SKM-1 treated with dmso at 0.1 percent for 144 hours (cell line): ENCODE data around the gene CDHR1.
A peak's percentile ranks its signal among the peaks of the same experiment; 100 is the strongest.

Source experiments
- DNase-seq: peaks from one replicate; lab custom pipeline; 2025; ENCODE audit not compliant: unreplicated experiment; lab: John Stamatoyannopoulos, UW

CDHR1 gene

DNA sequence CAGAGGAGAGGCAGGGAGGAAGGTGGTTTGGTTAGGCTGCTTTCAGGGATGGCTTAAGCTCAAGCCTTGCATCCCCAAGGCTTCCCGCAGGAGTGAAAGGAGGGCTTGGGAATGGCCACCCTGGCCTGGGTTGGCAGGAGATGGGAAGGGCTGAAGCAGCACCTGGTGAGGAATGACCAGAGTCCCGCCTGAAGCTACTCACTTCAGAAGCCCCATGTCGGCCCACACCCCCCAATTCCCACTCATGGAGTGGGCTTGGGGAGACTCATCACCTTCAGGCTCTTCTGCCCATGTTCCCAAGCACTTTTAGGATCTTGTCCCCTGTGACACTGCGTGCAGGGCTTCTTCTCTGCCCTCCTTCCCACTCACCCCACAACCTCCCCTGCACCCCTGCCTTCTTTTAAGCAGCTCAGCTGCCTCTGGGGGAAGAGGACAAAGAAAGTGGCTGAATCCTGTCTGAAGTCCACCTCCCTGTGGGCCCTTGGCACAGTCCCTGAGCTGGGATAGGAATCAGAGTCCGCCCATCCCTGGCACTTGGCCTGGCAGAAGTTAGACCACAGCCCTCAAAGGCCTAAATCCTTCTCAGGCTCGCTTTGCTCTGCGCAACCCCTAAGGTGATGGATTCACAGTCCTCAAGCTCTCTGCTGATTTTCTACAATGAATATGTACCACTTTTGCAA is 67.0 kb downstream of the CDHR1 start:
- DNase-seq = no peak

DNA sequence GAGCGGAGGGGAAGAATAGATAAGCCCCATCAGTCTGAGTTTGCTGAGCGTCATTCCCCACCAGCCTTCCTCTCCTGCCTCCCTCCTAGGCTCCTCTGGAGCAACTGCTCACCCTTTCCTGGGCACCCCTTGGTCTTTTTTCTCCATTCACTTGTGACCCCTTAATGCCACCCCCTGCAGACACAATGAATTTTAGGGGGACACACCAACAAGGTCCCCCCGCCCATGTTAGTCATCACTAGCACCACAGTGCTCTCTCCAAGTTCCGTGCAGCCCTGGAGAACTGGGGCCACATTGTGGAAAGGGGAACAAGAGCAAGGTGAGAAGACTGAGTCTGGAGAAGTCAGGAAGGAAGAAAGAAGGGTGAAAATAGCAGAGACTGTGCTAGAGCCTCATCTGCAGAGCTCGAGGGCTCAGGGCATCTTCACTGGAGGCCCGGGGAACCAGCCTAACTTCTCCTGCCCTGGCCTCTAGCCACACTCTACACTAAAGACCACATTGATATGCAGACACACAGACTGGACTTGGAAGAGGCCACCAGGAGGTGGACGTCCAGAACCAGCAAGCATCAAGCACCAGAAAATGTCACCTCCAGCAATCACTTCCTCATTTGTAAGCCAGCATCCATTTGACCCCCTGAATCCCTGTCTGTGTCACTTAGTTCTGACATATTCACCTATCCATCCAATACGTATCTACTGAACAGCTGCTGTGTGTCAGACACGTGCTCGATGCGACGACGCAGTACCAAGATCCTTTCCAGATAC is 68.0 kb downstream of the CDHR1 start:
- no peak for DNase-seq

DNA sequence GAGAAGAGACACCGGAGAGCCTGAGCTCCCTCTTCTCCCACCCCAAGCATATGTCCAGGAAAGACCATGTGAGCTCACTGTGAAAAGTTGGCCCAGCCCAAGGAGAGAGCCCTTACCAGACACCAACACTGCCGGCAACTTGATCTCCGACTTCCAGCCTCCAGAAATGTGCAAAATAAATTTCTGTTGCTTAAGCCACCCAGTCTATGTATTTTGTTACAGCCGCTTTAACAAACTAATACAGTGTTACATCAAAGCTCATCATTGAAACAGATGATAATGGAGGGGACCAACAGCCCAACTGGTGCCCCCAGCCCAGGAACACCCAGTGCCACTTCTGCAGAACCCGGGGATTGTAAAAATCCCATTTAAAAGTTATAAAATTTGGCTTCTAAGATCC is 69.4 kb downstream of the CDHR1 start:
- DNase-seq = no peak

DNA sequence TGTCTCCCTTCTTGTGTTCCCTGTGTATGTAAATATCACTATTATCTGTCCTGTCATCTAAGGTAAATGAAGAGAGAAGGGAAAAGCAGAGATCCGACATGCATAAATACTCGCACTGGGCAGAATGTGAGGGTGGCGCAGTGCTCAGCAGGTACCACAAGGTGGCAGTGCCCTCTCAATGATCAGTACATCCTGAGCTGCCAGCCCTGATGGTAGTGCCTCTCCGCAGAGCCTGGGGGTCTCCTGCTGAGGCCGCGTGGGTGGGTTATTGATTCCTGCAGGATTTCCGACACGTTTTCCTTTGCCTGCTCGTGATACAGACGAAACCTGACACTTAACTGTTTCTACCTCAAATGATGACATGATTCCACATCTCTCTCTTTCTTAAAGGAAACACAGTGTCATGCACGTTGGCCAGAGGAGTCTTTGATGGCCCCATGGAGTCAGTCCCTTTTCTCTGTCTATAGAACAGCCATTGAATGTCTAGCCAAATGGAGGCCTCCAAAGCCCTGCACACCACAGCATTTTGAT is 70.3 kb downstream of the CDHR1 start:
- DNase-seq = peak; percentile 3

DNA sequence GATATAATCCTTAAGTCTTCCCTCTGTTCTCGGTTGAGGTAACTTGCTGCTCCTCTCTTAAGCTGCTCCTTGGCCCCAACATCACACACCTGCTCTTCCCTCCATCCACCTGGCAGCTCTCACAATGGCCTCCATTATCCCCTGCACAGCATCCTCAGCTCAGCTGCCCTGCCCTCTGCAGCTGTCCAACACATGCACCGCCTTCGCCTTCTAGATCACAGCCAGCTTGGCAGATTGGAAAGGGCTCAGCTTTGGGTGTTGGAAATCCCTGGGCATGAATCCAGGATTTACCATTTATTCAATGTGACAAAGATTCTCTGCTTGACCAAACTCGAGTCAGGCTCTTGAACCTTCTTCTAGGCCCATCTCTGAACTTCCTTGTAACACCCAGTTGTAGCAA is 71.1 kb downstream of the CDHR1 start:
- DNase-seq = no peak

DNA sequence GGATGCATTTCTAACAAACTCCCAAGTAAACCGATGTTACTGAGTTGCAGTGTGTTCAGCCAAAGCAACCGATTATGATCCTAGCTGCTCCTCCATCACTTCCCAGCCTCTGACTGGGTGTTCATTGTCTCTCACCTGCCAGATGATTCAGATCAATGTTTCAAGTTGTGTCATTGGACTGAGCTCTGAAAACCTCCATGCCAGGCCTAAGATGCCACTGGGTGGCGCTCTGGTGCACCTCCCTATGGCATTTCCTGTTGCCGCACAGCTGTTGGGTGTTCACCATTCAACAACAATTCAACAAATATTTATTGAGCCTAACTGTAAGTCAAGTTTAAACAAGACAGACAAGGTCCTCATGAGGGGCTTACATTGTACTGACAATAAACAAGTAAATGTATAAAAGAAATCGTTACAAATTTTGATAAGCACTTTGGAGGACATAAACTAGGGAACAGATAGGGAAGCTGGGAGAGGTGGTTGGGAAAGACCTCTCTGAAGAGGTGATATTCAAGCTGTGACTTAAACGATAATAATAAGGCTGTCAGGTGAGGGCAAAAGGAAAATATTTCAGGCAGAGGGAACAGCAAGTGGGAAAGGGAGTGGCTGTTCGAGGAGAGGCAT is 73.3 kb downstream of the CDHR1 start:
- DNase-seq = no peak

DNA sequence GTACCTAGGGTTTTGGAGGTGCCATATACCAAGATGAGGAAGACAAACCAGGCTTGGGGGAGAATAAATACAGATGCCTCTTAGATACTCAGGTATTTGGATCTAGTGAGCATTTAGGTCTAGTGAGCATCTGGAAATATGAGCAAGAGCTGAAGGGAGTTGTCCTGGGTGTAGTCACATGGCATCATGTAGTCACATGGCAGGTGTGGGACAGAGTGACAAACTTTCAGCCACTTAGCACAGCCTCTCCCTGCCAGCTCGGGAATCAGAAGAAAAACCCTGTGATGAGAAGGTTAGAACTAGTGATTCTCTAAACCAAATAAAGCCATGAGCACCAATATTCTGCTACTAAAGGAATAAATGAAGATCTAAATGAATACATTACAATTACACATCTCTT is 74.8 kb downstream of the CDHR1 start:
- no peak for DNase-seq
